Measurements from ENCODE around the gene MLST8. TPM values are rescaled to one million over a fixed set of nuclear protein-coding genes. Genes with fewer than 3 reads are reported as not detected.
"Not testable (repeated sequence)": the region's sequence is repeated elsewhere in the genome, so short reads cannot be mapped to it uniquely, and the experiment has no call there.

Gene MLST8
- total RNA-seq, 1 donor = 24.2 TPM

GRCh38 chr16:2238150-2238837 lies 33.0 kb downstream of the MLST8 start:
- no peak for TF ChIP-seq CTCF (IDR thresholded peaks at IDR 0.05; ENCODE audit: insufficient read depth, low read depth, low read length)
- DNase-seq (ENCODE audit: low read depth) = no peak
- H3K4me3 ChIP-seq (ENCODE audit: low read depth, low read length) = no peak overlapping the region

- TF ChIP-seq CTCF (IDR thresholded peaks at IDR 0.05; ENCODE audit: insufficient read depth, low read depth, low read length) = no peak
- no peak for DNase-seq (ENCODE audit: low read depth)
- no peak overlapping the region for H3K4me3 ChIP-seq (ENCODE audit: low read depth, low read length)
Measured at GRCh38 chr16:2238838-2239675, 33.8 kb downstream of the MLST8 start.

- not testable (repeated sequence) for H3K4me3 ChIP-seq (ENCODE audit: low read depth, low read length); DNase-seq (ENCODE audit: low read depth)
Measured at GRCh38 chr16:2240331-2240730, 35.1 kb downstream of the MLST8 start.

- no peak overlapping the region for H3K4me3 ChIP-seq (ENCODE audit: low read depth, low read length)
- TF ChIP-seq CTCF (IDR thresholded peaks at IDR 0.05; ENCODE audit: insufficient read depth, low read depth, low read length) = no peak
Measured at GRCh38 chr16:2242598-2242997, 37.3 kb downstream of the MLST8 start.

GRCh38 chr16:2243031-2243528 lies 37.8 kb downstream of the MLST8 start:
- DNase-seq (ENCODE audit: low read depth) = no peak
- H3K4me3 ChIP-seq (ENCODE audit: low read depth, low read length) = no peak overlapping the region
- no peak for TF ChIP-seq CTCF (IDR thresholded peaks at IDR 0.05; ENCODE audit: insufficient read depth, low read depth, low read length)

More at GRCh38 chr16:2242598-2242997, 37.3 kb downstream of the MLST8 start:
- DNase-seq (ENCODE audit: low read depth) = no peak

GRCh38 chr16:2243781-2244180 lies 38.5 kb downstream of the MLST8 start:
- TF ChIP-seq CTCF (IDR thresholded peaks at IDR 0.05; ENCODE audit: insufficient read depth, low read depth, low read length) = no peak
- no peak for DNase-seq (ENCODE audit: low read depth)

GRCh38 chr16:2244301-2244700 lies 39.0 kb downstream of the MLST8 start:
- H3K4me3 ChIP-seq (ENCODE audit: low read depth, low read length) = no peak overlapping the region
- DNase-seq (ENCODE audit: low read depth) = no peak
- no peak for TF ChIP-seq CTCF (IDR thresholded peaks at IDR 0.05; ENCODE audit: insufficient read depth, low read depth, low read length)

More at GRCh38 chr16:2243781-2244180, 38.5 kb downstream of the MLST8 start:
- H3K4me3 ChIP-seq (ENCODE audit: low read depth, low read length) = no peak overlapping the region
